HL-60 (cell line): ENCODE results near the gene APOBEC3F.

Source experiments
- GABPA ChIP-seq: IDR thresholded peaks from 2 replicates; pipeline ENCODE4 v1.6.1; 2012; ENCODE audit warnings: low read depth
- POLR2AphosphoS5 ChIP-seq: IDR thresholded peaks from 2 replicates; pipeline ENCODE4 v1.6.1; 2012; ENCODE audit warnings: low read depth

DNA sequence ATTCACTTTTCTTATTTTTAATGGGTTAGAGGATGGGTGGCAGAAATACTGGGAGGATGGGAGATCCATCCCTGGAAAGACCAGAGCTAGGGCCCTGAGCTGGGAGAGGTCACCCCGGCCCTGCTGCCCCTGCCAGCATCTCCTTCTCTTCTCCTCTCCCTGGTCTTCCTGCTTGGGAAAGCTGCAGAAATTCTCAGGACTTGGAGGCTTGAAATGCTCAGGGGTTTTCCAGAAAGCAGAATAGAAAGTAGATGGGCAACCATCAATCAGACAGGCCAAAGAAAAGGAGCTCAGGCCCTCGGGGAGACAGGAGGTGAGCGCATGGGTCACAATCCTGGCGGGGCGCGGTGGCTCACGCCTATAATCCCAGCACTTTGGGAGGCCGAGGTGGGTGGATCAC lies 57.9 kb downstream of the APOBEC3F start:
- no peak for TF ChIP-seq POLR2AphosphoS5
- TF ChIP-seq GABPA: no peak
